ENCODE measurements around the gene CMSS1. TPM values are rescaled to one million over a fixed set of nuclear protein-coding genes. Genes with fewer than 3 reads are reported as not detected.

Gene CMSS1
- total RNA-seq, 1 donor, result 8.6 TPM

DNA sequence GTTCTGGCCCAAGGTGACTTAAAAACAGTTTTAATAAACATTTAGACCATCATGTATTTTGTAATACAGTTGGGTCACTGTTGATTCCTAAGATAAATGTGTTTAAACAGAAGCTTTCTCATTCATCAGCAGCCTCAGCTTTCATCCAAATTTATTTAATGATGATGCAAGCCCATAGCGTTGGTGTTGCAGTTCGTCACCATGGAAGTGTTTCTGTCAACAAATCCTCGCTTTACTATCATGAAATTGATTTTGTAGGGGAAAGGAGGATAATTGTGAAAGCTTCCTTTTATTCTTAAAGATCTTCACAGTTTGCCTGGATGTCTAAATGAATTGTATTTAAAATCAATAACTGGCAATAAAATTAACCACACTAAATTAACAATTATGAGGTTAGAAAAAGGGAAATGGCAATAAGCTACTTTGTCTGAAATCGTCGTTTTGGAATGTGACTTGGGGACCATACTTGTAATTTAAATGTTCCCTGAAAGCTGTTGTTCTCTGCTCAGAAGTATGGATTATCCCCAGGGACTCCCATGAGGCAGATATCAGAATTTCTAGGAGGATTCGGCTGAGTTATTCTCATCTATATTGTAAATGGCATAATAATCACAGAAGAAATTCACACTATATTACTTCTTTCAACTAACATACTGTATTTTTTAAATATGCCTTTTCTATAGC, 29.0 kb downstream of the CMSS1 start:
- TF ChIP-seq, protein P1, sequence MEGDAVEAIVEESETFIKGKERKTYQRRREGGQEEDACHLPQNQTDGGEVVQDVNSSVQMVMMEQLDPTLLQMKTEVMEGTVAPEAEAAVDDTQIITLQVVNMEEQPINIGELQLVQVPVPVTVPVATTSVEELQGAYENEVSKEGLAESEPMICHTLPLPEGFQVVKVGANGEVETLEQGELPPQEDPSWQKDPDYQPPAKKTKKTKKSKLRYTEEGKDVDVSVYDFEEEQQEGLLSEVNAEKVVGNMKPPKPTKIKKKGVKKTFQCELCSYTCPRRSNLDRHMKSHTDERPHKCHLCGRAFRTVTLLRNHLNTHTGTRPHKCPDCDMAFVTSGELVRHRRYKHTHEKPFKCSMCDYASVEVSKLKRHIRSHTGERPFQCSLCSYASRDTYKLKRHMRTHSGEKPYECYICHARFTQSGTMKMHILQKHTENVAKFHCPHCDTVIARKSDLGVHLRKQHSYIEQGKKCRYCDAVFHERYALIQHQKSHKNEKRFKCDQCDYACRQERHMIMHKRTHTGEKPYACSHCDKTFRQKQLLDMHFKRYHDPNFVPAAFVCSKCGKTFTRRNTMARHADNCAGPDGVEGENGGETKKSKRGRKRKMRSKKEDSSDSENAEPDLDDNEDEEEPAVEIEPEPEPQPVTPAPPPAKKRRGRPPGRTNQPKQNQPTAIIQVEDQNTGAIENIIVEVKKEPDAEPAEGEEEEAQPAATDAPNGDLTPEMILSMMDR (IDR thresholded peaks at IDR 0.05; ENCODE audit: insufficient read depth, low read depth, low read length), result no peak
- no peak overlapping the region for H3K4me3 ChIP-seq (ENCODE audit: low read depth, low read length)
- peak; percentile 91 for DNase-seq (ENCODE audit: low read depth)

DNA sequence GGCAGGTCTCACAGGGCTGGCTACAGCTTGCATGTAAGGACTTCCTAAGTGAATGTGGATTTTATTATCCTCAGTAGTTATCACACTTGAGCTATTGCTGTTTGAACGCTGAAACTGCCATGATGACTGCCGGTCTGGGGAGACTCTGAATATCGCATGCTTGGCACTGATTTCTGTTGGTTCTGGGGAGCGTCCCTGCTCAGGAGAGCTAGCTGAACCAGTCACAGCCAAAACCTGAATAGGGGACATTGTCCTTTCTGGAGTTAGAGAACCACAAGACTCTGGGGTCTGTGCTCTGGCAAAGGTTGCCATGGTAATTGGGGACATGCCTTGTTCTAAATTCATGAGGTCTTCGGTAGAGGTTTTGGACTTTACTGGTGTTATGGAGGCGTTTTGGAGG, 30.8 kb downstream of the CMSS1 start:
- H3K4me3 ChIP-seq (ENCODE audit: low read depth, low read length), result no peak overlapping the region
- TF ChIP-seq, protein P1 (IDR thresholded peaks at IDR 0.05; ENCODE audit: insufficient read depth, low read depth, low read length), result no peak
- no peak for DNase-seq (ENCODE audit: low read depth)

DNA sequence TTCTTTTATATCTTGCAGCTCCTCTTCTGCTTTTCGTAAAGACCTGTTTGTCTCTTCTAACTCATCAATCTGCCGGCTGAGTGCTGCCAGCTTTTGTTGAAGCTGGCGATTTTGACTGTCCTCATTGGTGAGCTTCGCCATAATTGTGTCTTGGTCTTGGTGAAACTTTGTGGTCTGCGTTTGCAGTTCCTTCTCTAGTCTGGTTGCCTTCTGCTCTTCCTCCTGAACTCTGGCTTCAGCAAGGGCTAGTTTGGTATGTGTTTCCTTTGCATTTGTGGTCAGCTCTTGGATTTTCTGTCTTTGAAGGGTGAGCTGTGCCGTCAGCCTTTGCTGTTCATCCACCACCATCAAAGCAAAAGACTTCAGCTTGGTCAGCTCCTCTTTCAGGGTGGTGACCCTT, 32.9 kb downstream of the CMSS1 start:
- no peak for DNase-seq (ENCODE audit: low read depth)
- no peak overlapping the region for H3K4me3 ChIP-seq (ENCODE audit: low read depth, low read length)
- TF ChIP-seq, protein P1 (IDR thresholded peaks at IDR 0.05; ENCODE audit: insufficient read depth, low read depth, low read length), result no peak

DNA sequence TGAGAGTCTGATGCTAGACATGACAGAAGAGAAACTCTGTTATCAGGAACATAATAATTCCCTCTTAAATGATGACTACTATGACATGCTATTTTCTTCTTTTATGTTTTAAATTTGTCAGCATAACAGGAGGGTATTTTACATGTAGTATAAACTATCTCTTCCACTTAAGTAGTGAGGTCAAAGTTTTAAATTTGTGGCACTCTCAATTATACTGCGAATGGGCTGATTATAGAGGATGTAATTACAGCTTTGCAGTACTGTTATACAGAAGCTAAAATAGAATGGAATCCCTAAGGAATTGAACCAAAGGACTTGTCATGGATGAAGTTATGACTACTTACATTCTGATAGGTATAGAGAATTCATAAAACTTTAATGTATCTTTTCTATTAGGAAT, 34.3 kb downstream of the CMSS1 start:
- TF ChIP-seq, protein P1 (IDR thresholded peaks at IDR 0.05; ENCODE audit: insufficient read depth, low read depth, low read length), result no peak
- H3K4me3 ChIP-seq (ENCODE audit: low read depth, low read length), result no peak overlapping the region
- no peak for DNase-seq (ENCODE audit: low read depth)

DNA sequence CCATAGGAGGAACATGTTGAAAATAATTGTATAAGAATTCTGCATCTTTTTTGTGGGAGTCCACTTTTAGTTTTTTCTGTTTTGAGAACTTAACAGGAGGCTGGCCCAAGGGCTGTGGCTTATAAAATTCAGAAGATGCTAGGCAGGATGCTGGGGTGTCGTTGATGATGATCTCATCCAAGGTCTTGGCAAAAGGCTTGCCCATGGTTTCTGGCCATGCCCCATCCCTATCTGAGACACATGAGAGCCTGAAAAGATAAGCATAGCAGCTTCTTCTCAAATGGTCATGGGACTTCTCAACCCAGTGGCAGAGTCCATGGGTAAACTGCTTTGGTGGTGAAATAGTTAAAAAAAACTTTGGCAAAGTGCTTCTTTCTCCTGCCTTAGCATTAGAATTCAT, 35.2 kb downstream of the CMSS1 start:
- no peak overlapping the region for H3K4me3 ChIP-seq (ENCODE audit: low read depth, low read length)
- TF ChIP-seq, protein P1 (IDR thresholded peaks at IDR 0.05; ENCODE audit: insufficient read depth, low read depth, low read length), result no peak
- no peak for DNase-seq (ENCODE audit: low read depth)

DNA sequence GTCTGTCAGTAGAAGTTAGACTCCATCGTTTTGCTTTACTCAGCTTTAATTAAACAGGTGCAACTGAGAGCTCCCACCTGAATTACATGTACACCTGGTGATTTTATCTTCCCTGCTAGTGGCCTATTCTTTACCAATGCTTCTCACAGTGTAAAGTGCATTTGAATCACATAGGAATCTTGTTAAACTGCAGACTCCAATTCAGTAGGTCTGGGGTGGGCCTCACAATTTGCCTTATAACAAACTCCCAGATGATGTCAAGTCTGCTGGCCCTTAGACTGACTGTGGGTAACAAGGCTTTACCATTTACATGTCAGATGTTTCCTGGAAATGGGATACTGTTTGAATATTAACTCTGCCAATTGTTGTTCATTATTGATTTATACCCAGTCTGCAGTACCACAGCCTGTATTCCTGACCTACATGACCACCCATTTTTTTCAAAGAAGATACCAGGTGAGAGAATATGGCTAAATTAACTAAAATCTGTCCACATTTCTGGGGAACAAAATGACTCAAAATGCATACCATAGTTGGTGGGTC, 37.2 kb downstream of the CMSS1 start:
- no peak for DNase-seq (ENCODE audit: low read depth)
- TF ChIP-seq, protein P1 (IDR thresholded peaks at IDR 0.05; ENCODE audit: insufficient read depth, low read depth, low read length), result no peak
- no peak overlapping the region for H3K4me3 ChIP-seq (ENCODE audit: low read depth, low read length)

DNA sequence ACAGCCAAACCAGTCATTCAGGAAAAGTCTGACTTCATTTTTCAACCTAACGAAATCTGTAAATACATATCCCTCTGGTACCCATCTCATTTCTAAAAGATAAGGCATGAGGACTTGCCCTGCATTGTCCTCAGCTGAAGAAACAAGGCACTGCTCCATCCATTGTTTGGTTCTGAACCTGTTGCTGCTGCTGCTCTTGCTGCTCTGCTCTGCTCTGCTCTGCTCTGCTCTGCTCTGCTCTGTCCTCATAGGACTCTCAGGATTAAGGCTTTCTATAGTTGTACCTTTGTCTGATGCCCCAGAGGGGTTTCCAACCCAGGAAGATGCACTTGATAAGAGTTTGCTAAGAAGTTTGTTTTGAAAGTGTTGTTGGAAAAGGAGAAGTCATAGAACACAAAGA, 38.2 kb downstream of the CMSS1 start:
- no peak for DNase-seq (ENCODE audit: low read depth)
- TF ChIP-seq, protein P1 (IDR thresholded peaks at IDR 0.05; ENCODE audit: insufficient read depth, low read depth, low read length), result no peak
- no peak overlapping the region for H3K4me3 ChIP-seq (ENCODE audit: low read depth, low read length)

All from fibroblast of villous mesenchyme (primary cell).